PC-3 (cell line): ENCODE data around the gene DNAAF1.

Experiments
- EZH2 ChIP-seq: fragments of 300-600 bp; sonication (generic); IDR thresholded peaks from one replicate; pipeline ENCODE4 v1.6.1; 2017; ENCODE audit warnings: antibody characterized with exemption, mild to moderate bottlenecking, low read length; ENCODE audit not compliant: unreplicated experiment
- TF ChIP-seq, protein P1 (sequence below): fragments of 300-600 bp; sonication (generic); conservative IDR thresholded peaks from 2 replicates; pipeline ENCODE4 v1.5.1; 2017; ENCODE audit warnings: antibody characterized with exemption, low read depth, mild to moderate bottlenecking, low read length

DNA sequence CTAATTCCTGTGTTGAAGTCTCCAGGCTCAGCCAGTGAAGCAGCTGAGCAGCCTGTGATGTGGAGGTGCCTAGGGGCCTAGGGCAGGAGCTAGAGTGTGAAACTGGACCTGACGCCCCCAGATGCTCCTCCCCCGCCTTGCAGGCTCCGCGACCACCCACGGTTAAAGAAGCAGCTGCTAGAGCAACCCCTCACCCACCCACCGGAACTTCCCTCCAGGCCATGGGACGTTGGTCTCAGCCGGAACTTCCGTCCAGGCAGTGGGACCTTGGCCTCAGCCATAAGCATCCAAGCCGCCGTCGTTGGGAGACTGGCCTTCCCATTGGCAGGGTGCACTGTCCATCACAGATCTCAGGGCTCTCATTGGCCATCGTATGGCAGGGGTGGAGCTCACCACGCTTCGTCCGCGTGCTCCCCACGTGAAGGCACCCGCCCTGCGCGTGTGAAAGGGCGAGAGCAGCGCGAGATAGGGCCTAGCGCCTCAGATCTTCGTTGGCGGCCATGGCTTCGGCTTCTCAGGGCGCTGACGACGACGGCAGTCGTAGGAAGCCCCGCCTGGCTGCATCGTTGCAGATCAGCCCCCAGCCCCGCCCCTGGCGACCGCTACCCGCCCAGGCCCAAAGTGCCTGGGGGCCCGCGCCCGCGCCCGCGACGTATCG is 45.8 kb downstream of the DNAAF1 start, which contains the start of gene ADAD2:
- TF ChIP-seq EZH2, result no peak
- TF ChIP-seq, protein P1, sequence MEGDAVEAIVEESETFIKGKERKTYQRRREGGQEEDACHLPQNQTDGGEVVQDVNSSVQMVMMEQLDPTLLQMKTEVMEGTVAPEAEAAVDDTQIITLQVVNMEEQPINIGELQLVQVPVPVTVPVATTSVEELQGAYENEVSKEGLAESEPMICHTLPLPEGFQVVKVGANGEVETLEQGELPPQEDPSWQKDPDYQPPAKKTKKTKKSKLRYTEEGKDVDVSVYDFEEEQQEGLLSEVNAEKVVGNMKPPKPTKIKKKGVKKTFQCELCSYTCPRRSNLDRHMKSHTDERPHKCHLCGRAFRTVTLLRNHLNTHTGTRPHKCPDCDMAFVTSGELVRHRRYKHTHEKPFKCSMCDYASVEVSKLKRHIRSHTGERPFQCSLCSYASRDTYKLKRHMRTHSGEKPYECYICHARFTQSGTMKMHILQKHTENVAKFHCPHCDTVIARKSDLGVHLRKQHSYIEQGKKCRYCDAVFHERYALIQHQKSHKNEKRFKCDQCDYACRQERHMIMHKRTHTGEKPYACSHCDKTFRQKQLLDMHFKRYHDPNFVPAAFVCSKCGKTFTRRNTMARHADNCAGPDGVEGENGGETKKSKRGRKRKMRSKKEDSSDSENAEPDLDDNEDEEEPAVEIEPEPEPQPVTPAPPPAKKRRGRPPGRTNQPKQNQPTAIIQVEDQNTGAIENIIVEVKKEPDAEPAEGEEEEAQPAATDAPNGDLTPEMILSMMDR, result no peak
